ENCODE measurements around the gene LIN28B. TPM values are rescaled to one million over a fixed set of nuclear protein-coding genes. Genes with fewer than 3 reads are reported as not detected.

Gene LIN28B
- total RNA-seq, 1 experiment from 2014 or later = 0.25 TPM

DNA sequence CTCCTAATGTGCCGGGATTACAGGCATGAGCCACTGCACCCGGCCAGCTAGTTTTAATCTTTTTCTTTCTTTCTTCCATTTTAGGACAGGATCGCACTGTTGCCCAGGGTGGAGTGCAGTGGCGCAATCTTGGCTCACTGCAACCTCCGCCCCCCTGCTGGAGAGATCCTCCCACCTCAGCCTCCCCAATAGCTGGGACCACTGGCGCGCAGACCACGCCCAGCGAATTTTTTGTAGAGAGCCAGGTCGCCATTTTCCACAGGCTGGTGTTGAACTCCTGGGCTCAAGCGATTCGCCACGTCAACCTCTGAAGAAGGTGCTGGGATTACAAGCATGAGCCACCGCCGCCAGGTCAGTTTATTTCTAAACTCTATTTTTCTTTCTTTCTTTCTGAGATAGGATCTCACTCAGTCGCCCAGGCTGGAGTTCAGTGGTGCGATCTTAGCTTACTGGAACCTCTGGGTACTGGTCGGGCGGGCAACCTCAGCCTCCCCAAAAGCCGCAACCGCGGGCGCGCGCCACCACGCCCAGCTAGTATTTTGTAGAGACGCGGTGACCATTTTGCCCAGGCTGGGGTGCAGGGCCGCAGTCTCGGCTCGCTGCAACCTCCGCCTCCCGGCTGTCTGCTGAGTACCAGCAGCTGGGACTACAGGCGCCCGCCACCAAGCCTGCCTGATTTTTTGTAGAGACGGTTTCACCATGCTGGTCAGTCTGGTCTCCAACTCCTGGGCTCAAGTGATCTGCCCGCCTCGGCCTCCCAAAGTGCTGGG is 20.0 kb upstream of the LIN28B start:
- no peaks in the 10 kb centered on the region for H3K27me3 ChIP-seq (ENCODE audit: insufficient read depth, low read length)
- ATAC-seq = no peak
- ChIA-PET RAD21 (ENCODE audit: low non-redundant PET in 1 of 2, low total read pairs in 2 of 2, uncharacterized antibody in 2 of 2, unreplicated experiment in 2 of 2) (no interaction called here), POLR2A (no interaction called here), CTCF (no interaction called here)
- H3K9me3 ChIP-seq (ENCODE audit: control insufficient read depth in 1 of 2, insufficient read depth in 1 of 2, low read depth in 1 of 2, low read length in 2 of 2) = no peaks in the 10 kb centered on the region
- H3K9me2 ChIP-seq (ENCODE audit: insufficient read depth) = no peaks in the 10 kb centered on the region
- no peaks in the 10 kb centered on the region for H4K20me1 ChIP-seq (ENCODE audit: insufficient read depth)
- no peak overlapping the region for H3K27ac ChIP-seq (ENCODE audit: low read depth, low read length)
- no peak overlapping the region for H3K4me3 ChIP-seq (replicated peaks in 1 of 2; ENCODE audit: low read depth in 1 of 2, low read length in 2 of 2)
- intact Hi-C loops (cut with micrococcal nuclease) = no loop called here
- no peak overlapping the region for H3K4me2 ChIP-seq (ENCODE audit: low read length)
- BruUV-seq (replicated peaks) = no TSS peak
- no peaks in the 10 kb centered on the region for H3K4me1 ChIP-seq (ENCODE audit: control insufficient read depth in 1 of 2, insufficient read depth in 2 of 2, low read length in 2 of 2)
- no peak overlapping the region for H2AFZ ChIP-seq (ENCODE audit: low read depth, low read length, poor library complexity, severe bottlenecking)
- H3K9ac ChIP-seq (ENCODE audit: low read length) = no peak overlapping the region
- TF ChIP-seq FOSL1 (IDR thresholded peaks at IDR 0.05; ENCODE audit: low read depth) (no peak), ZNF274 (IDR thresholded peaks at IDR 0.05; ENCODE audit: low read depth, low read length) (no peak), SIN3A (IDR thresholded peaks at IDR 0.05; ENCODE audit: low read depth) (no peak), RAD21 (IDR thresholded peaks at IDR 0.05; ENCODE audit: low read depth) (no peak), EZH2phosphoT487 (IDR thresholded peaks at IDR 0.05; ENCODE audit: borderline replicate concordance) (no peak), CBX3 (IDR thresholded peaks at IDR 0.05; ENCODE audit: low read depth) (no peak), ELF1 (IDR thresholded peaks at IDR 0.05; ENCODE audit: borderline replicate concordance, low read depth) (no peak), POLR2AphosphoS5 (IDR thresholded peaks at IDR 0.05; ENCODE audit: low read depth, low read length) (no peak), SRF (IDR thresholded peaks at IDR 0.05; ENCODE audit: low read depth) (no peak)
- TF ChIP-seq, protein P1, sequence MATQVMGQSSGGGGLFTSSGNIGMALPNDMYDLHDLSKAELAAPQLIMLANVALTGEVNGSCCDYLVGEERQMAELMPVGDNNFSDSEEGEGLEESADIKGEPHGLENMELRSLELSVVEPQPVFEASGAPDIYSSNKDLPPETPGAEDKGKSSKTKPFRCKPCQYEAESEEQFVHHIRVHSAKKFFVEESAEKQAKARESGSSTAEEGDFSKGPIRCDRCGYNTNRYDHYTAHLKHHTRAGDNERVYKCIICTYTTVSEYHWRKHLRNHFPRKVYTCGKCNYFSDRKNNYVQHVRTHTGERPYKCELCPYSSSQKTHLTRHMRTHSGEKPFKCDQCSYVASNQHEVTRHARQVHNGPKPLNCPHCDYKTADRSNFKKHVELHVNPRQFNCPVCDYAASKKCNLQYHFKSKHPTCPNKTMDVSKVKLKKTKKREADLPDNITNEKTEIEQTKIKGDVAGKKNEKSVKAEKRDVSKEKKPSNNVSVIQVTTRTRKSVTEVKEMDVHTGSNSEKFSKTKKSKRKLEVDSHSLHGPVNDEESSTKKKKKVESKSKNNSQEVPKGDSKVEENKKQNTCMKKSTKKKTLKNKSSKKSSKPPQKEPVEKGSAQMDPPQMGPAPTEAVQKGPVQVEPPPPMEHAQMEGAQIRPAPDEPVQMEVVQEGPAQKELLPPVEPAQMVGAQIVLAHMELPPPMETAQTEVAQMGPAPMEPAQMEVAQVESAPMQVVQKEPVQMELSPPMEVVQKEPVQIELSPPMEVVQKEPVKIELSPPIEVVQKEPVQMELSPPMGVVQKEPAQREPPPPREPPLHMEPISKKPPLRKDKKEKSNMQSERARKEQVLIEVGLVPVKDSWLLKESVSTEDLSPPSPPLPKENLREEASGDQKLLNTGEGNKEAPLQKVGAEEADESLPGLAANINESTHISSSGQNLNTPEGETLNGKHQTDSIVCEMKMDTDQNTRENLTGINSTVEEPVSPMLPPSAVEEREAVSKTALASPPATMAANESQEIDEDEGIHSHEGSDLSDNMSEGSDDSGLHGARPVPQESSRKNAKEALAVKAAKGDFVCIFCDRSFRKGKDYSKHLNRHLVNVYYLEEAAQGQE (IDR thresholded peaks at IDR 0.05; ENCODE audit: low read depth) = no peak
- TF ChIP-seq, protein P2, sequence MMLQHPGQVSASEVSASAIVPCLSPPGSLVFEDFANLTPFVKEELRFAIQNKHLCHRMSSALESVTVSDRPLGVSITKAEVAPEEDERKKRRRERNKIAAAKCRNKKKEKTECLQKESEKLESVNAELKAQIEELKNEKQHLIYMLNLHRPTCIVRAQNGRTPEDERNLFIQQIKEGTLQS (IDR thresholded peaks at IDR 0.05) = no peak
- H3K79me2 ChIP-seq (ENCODE audit: insufficient read depth, low read length) = no peaks in the 10 kb centered on the region
- no peak for DNase-seq (ENCODE audit: low read depth, low spot score)
- no peaks in the 10 kb centered on the region for H3K36me3 ChIP-seq (ENCODE audit: control insufficient read depth in 1 of 2, insufficient read depth in 2 of 2, low read length in 2 of 2)

All from HCT116 (cell line).